ENCODE data around the gene BARHL1. TPM values are rescaled to one million over a fixed set of nuclear protein-coding genes. Genes with fewer than 3 reads are reported as not detected.

Gene BARHL1
- total RNA-seq, 1 experiment from 2014 or later: 0.15 TPM

DNA sequence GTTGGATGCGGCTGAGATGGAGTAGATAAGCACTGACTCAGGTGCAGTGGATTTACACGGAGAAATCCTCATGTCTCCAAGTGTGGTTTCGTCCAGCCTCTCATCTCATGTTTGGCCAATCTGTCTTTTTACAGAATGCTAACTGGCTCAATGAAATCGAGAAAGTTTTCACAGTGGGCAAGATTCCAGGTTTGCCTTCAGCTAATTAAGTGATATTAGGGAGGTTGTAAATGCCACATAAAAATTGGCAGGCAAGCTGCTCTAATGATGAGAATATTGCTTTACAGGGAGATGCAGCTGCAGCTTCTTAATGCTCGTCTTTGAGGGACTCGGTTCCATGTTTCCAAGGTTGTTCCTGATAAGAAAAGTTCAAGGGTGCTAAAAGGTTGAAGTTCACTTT lies 23.7 kb downstream of the BARHL1 start (continued):
- TF ChIP-seq, protein P1, sequence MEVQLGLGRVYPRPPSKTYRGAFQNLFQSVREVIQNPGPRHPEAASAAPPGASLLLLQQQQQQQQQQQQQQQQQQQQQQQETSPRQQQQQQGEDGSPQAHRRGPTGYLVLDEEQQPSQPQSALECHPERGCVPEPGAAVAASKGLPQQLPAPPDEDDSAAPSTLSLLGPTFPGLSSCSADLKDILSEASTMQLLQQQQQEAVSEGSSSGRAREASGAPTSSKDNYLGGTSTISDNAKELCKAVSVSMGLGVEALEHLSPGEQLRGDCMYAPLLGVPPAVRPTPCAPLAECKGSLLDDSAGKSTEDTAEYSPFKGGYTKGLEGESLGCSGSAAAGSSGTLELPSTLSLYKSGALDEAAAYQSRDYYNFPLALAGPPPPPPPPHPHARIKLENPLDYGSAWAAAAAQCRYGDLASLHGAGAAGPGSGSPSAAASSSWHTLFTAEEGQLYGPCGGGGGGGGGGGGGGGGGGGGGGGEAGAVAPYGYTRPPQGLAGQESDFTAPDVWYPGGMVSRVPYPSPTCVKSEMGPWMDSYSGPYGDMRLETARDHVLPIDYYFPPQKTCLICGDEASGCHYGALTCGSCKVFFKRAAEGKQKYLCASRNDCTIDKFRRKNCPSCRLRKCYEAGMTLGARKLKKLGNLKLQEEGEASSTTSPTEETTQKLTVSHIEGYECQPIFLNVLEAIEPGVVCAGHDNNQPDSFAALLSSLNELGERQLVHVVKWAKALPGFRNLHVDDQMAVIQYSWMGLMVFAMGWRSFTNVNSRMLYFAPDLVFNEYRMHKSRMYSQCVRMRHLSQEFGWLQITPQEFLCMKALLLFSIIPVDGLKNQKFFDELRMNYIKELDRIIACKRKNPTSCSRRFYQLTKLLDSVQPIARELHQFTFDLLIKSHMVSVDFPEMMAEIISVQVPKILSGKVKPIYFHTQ (CRISPR knock-in tag; IDR thresholded peaks at IDR 0.05): no peak
- TF ChIP-seq, protein P2, sequence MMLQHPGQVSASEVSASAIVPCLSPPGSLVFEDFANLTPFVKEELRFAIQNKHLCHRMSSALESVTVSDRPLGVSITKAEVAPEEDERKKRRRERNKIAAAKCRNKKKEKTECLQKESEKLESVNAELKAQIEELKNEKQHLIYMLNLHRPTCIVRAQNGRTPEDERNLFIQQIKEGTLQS (CRISPR knock-in tag; conservative IDR thresholded peaks at IDR 0.05): no peak
- TF ChIP-seq NFATC4 (CRISPR knock-in tag; IDR thresholded peaks at IDR 0.05): no peak
- TF ChIP-seq, protein P3, sequence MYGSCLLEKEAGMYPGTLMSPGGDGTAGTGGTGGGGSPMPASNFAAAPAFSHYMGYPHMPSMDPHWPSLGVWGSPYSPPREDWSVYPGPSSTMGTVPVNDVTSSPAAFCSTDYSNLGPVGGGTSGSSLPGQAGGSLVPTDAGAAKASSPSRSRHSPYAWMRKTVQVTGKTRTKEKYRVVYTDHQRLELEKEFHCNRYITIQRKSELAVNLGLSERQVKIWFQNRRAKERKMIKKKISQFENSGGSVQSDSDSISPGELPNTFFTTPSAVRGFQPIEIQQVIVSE (CRISPR knock-in tag; IDR thresholded peaks at IDR 0.05; ENCODE audit: borderline replicate concordance): no peak

- ChIA-PET POLR2A (no interaction called here), CTCF (interaction anchor here (0.9 kb wide), 1 partner anchor 62 kb away, joined by 3 read pairs; no protein-coding TSS in a partner anchor)
- Mint-ChIP-seq H3K27me3 (ENCODE audit: low read depth) (no peaks in the 10 kb centered on the region), H3K27ac (no peak overlapping the region), H3K4me3 (no peak overlapping the region), H3K36me3 (peaks cover 60% of the 10 kb centered on the region), H3K4me1 (peaks cover 10% of the 10 kb centered on the region), H3K9me3 (no peaks in the 10 kb centered on the region)
- TF ChIP-seq ZNF532 (CRISPR knock-in tag; IDR thresholded peaks at IDR 0.05; ENCODE audit: borderline replicate concordance) (no peak), IRF1 (CRISPR knock-in tag; IDR thresholded peaks at IDR 0.05) (no peak), ELF4 (CRISPR knock-in tag; IDR thresholded peaks at IDR 0.05; ENCODE audit: low read depth) (no peak), ZNF423 (CRISPR knock-in tag; IDR thresholded peaks at IDR 0.05) (no peak), OVOL2 (CRISPR knock-in tag; IDR thresholded peaks at IDR 0.05; ENCODE audit: borderline replicate concordance) (no peak), FOXP4 (CRISPR knock-in tag; IDR thresholded peaks at IDR 0.05) (no peak), ZNF138 (CRISPR knock-in tag; conservative IDR thresholded peaks at IDR 0.05) (no peak), ZNF219 (CRISPR knock-in tag; IDR thresholded peaks at IDR 0.05; ENCODE audit: borderline replicate concordance) (no peak), RORB (CRISPR knock-in tag; IDR thresholded peaks at IDR 0.05) (no peak), EMX1 (CRISPR knock-in tag; IDR thresholded peaks at IDR 0.05) (no peak), MLX (CRISPR knock-in tag; IDR thresholded peaks at IDR 0.05) (no peak), JUN (CRISPR knock-in tag; IDR thresholded peaks at IDR 0.05) (no peak)
- TF ChIP-seq, protein P2 (CRISPR knock-in tag; conservative IDR thresholded peaks at IDR 0.05): no peak
- DNase-seq (ENCODE audit: low spot score) (no peak), ATAC-seq (no peak)
Measured at GRCh38 chr9:132609184-132609583, 26.8 kb downstream of the BARHL1 start.

Data from WTC11 (cell line).